GM12878 (cell line): ENCODE results near the gene DDX51.

Experiments used
- CTCF ChIP-seq, 3 experiments: IDR thresholded peaks in 2 of 3; conservative IDR thresholded peaks in 1 of 3; 2 replicates each; pipeline ENCODE4 v1.5.1; 2011; ENCODE audit warnings: low read depth in 3 of 3, low read length in 3 of 3, mild to moderate bottlenecking in 3 of 3, control low read depth in 2 of 3, moderate library complexity in 2 of 3, inconsistent platforms in 1 of 3, mixed read lengths in 1 of 3; ENCODE audit not compliant: control insufficient read depth in 2 of 3, insufficient read depth in 1 of 3; ENCODE audit errors: extremely low read depth in 1 of 3
- HDAC2 ChIP-seq: fragments of 200-600 bp; sonication (generic); IDR thresholded peaks from 2 replicates; pipeline ENCODE4 v1.6.1; 2017
- IRF3 ChIP-seq: fragments of 450-650 bp; IDR thresholded peaks from 2 replicates; pipeline ENCODE4 v1.6.1; 2014; ENCODE audit warnings: mild to moderate bottlenecking
- POLR2A ChIP-seq: IDR thresholded peaks from 2 replicates; pipeline ENCODE4 v1.6.1; 2011; ENCODE audit warnings: low read depth, mild to moderate bottlenecking, low read length

GRCh38 chr12:132180648-132181546 is 36.8 kb upstream of the DDX51 start:
- TF ChIP-seq IRF3 (no peak), CTCF (IDR thresholded peaks at IDR 0.05 in 2 of 3, conservative IDR thresholded peaks at IDR 0.05 in 1 of 3; ENCODE audit: control insufficient read depth in 2 of 3, extremely low read depth in 1 of 3, insufficient read depth in 1 of 3, low read depth in 3 of 3, low read length in 3 of 3) (no peak), HDAC2 (no peak), POLR2A (no peak)
